GM12878 (cell line): Measurements from ENCODE around the gene C3orf38.

Source experiments
- CBX3 ChIP-seq: fragments of 200-600 bp; sonication (generic); IDR thresholded peaks from 2 replicates; pipeline ENCODE4 v1.6.1; 2016; ENCODE audit warnings: low read depth, borderline replicate concordance
- CEBPB ChIP-seq, 2 experiments: fragments of 150-350 bp in 1 of 2; IDR thresholded peaks; 2 replicates each; pipeline ENCODE4 v1.6.1; 2012 to 2014; ENCODE audit warnings: low read depth in 2 of 2, low read length in 2 of 2, borderline replicate concordance in 1 of 2, inconsistent platforms in 1 of 2
- ETV6 ChIP-seq, 2 experiments: fragments of 450-650 bp in 1 of 2; IDR thresholded peaks in 1 of 2; conservative IDR thresholded peaks in 1 of 2; 2 replicates each; pipeline ENCODE4 v1.6.1; 2014; ENCODE audit warnings: antibody characterized with exemption in 1 of 2, borderline replicate concordance in 1 of 2, low read depth in 1 of 2, mild to moderate bottlenecking in 1 of 2, moderate library complexity in 1 of 2
- EZH2 ChIP-seq: IDR thresholded peaks from 2 replicates; pipeline ENCODE4 v1.6.1; 2012; ENCODE audit warnings: low read depth, mild to moderate bottlenecking, control low read depth, inconsistent platforms, low read length, borderline replicate concordance; ENCODE audit not compliant: control insufficient read depth
- FOS ChIP-seq: IDR thresholded peaks from 3 replicates; pipeline ENCODE4 v1.6.1; 2011; ENCODE audit warnings: borderline replicate concordance; ENCODE audit not compliant: insufficient read length; ENCODE audit errors: extremely low read depth
- POLR2A ChIP-seq: IDR thresholded peaks from 2 replicates; pipeline ENCODE4 v1.6.1; 2011; ENCODE audit warnings: low read depth, mild to moderate bottlenecking, low read length
- TARDBP ChIP-seq: IDR thresholded peaks from 2 replicates; pipeline ENCODE4 v1.6.1; 2016; ENCODE audit warnings: borderline replicate concordance
- ZZZ3 ChIP-seq: IDR thresholded peaks from 2 replicates; pipeline ENCODE4 v1.6.1; 2011; ENCODE audit warnings: low read depth; ENCODE audit not compliant: control insufficient read depth, insufficient read length

DNA sequence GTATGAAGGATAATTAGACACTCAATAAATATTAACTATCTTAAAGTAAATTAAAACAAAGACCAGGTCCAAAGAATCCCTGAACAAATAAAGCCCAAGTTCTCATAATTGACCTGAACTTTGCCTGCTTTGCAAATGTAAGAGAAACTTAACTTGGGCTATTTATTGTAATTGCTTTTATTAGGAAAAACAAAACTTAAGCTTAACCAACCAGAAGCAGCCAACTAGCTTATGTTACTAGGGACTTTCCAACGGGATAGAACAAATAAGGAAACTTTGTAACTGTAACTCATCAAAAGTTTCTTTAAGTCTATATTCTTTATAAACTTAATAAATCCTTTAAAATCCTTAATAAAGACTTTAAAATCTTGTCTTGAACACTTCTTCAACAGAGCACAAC, 48.4 kb downstream of the C3orf38 start:
- TF ChIP-seq TARDBP = no peak
- TF ChIP-seq FOS = no peak
- no peak for TF ChIP-seq POLR2A
- TF ChIP-seq ZZZ3 = no peak
- no peak for TF ChIP-seq CBX3
- no peak for TF ChIP-seq ETV6 (conservative IDR thresholded peaks at IDR 0.05 in 1 of 2, IDR thresholded peaks at IDR 0.05 in 1 of 2; ENCODE audit: borderline replicate concordance in 1 of 2, low read depth in 1 of 2)
- TF ChIP-seq CEBPB (IDR thresholded peaks at IDR 0.05; ENCODE audit: borderline replicate concordance in 1 of 2, low read depth in 2 of 2, low read length in 2 of 2) = no peak
- TF ChIP-seq EZH2 = no peak
